Activated CD8-positive, alpha-beta memory T cell treated with anti-CD3 and anti-CD28 coated beads for 24 hours (primary cell): ENCODE data around the gene BPGM.

ENCODE experiments used
- DNase-seq: peaks from one replicate; pipeline ENCODE4 v3.0.0-alpha.2; 2020

The BPGM gene

DNA sequence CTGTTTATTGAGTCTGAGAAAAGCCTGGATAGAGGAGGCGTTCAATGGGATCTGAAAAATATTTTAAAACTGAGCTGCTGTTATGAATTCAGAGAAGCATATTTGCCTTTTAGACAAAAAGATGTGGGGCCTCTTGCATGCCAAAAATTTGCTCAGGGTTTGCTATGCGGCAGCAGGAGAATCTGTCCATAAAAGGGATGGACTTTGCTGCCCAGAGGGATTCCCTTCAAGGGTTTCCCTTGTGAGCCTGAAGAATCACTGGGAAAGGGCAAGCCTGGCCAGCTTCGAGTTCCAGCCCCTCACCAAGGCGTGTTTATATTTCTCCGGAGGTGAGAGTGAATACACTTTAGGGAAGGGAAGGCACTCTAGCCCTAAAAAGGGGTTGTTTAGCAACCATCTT lies 77.2 kb downstream of the BPGM start:
- DNase-seq, result no peak

DNA sequence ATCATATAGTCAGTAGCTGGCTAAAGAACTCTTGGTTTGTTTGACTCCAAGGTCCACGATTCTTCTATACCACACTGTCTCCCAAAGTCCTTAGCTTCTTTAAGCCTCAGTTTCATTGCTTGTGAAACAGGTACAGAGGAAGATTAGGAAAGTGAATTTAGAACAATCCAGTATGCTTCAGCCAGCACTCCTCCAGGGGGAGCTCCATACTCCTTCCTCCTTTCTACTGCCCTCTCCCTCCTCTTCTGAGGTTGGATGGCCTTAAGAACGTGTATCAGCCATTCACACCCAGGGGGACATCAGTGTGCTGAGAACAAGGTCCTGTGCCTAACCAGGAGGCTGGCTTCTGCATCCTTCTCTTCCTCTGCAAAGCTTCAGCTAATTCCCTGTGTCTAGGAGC lies 78.0 kb downstream of the BPGM start:
- no peak for DNase-seq

DNA sequence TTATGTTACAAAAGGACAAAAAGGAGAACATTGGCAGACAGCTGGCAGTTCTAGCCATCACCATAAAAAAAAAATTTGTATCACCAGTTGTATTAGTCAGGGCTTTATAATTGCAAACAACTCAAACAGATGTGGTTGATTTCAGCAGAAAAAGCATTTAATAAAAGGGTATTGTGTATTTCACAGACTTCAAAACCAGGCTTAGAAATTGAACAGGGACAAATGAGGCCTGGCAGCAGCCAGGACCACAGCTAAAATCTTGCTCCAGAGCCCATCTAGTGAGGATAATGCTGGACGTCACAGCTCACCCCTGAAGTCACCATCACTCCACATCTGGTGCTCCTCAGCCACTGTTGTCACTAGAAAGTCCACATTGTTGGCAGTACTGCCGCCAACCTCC lies 79.9 kb downstream of the BPGM start:
- no peak for DNase-seq

DNA sequence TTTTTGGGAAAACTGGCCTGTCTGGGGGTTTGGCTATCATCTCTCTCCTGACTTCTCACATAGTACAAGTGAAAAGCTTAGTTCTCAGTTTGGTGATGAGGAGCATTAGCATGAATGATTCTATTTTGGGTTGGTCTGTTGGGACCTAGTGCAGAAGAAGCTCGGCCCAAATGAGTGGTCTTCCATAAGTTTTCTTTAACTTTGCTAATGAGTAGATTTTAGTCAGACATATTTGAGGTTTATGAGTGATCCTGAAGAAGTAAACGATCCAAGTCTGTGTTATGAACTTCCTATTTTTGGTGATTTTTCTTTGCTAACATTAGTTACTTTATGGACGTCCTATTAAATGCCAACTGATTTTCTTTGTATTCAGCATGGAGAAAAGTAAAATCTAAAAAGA lies 81.1 kb downstream of the BPGM start:
- DNase-seq, result no peak
